Uterus (tissue), 4 donors: ENCODE data around the gene DLG1. TPM values are rescaled to one million over a fixed set of nuclear protein-coding genes. Genes with fewer than 3 reads are reported as not detected.

Source experiments
- DNase-seq, 2 donors: peaks; one replicate each; pipeline ENCODE4 v3.0.0-alpha.2; 2019 to 2020
- H3K27ac ChIP-seq, 2 donors: fragments of 200-600 bp; sonication (generic); 1 replicate in 1 of 2; 2 replicates in 1 of 2; pipeline ENCODE4 v1.5.1; 2016 to 2018
- H3K27me3 ChIP-seq, 2 donors: fragments of 200-600 bp; sonication (generic); one replicate each; pipeline ENCODE4 v1.5.1; 2018 to 2019; ENCODE audit warnings: control low read depth in 1 of 2
- H3K36me3 ChIP-seq, 2 donors: fragments of 200-600 bp; sonication (generic); one replicate each; pipeline ENCODE4 v1.5.1; 2019; ENCODE audit warnings: control low read depth in 1 of 2
- H3K4me1 ChIP-seq, 2 donors: fragments of 200-600 bp; sonication (generic); one replicate each; pipeline ENCODE4 v1.5.1; 2018 to 2019; ENCODE audit warnings: control low read depth in 1 of 2
- H3K4me3 ChIP-seq, 2 donors: fragments of 200-600 bp; sonication (generic); 1 replicate in 1 of 2; 2 replicates in 1 of 2; pipeline ENCODE4 v1.5.1; 2018 to 2019; ENCODE audit warnings: mild to moderate bottlenecking in 1 of 2
- H3K9me3 ChIP-seq, 2 donors: fragments of 200-600 bp; sonication (generic); one replicate each; pipeline ENCODE4 v1.5.1; 2019; ENCODE audit warnings: control low read depth in 1 of 2
- POLR2A ChIP-seq, 2 donors: fragments of 450-650 bp; IDR thresholded peaks; one replicate each; pipeline ENCODE4 v1.6.1; 2016; ENCODE audit warnings: antibody characterized with exemption in 2 of 2, mild to moderate bottlenecking in 1 of 2, moderate library complexity in 1 of 2
- intact Hi-C: fragments of 100-400 bp; cut with DNase I; formaldehyde crosslinking; loops from one replicate; pipeline ENCODE4 v1.15.1; 2023; ENCODE audit warnings: low total_unique reads
- total RNA-seq, 4 donors: library from RNA; depleted of rRNA in 3 of 4; stranded (reverse); fragments of >200 nt in 3 of 4; gene quantifications; one replicate each; pipeline versions ENCODE4 v1.1.0 to v1.2.4, GENCODE V29; 2014 to 2023
- TF ChIP-seq, protein P1 (sequence below), 4 experiments: fragments of 200-600 bp in 2 of 4; fragments of 450-650 bp in 2 of 4; sonication (generic) in 2 of 4; IDR thresholded peaks; one replicate each; pipeline ENCODE4 v1.5.1; 2016 to 2019; ENCODE audit warnings: antibody characterized with exemption in 4 of 4, mild to moderate bottlenecking in 2 of 4, moderate library complexity in 1 of 4
- donor health status: DM: yes; HTN: yes; CAD: no.

DLG1 gene
- total RNA-seq, 4 donors from 2014 or later, result 24.1 to 139 (median 82.9) TPM

DNA sequence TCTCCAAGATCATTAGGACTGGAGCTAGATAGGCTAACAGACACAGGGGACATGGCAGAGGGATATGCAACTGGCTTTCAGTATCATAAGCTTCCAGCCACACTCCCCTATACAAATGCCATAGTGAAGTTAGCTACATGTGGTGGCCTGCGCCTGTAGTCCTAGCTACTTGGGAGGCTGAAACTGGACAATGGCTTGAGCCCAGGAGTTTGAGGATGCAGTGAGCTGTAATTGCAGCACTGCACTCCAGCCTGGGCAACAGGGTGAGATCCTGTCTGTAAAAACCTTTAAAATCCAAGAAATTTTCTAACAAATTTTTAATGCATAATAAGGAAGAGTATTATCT lies 37.3 kb downstream of the DLG1 start:
- TF ChIP-seq, protein P1, sequence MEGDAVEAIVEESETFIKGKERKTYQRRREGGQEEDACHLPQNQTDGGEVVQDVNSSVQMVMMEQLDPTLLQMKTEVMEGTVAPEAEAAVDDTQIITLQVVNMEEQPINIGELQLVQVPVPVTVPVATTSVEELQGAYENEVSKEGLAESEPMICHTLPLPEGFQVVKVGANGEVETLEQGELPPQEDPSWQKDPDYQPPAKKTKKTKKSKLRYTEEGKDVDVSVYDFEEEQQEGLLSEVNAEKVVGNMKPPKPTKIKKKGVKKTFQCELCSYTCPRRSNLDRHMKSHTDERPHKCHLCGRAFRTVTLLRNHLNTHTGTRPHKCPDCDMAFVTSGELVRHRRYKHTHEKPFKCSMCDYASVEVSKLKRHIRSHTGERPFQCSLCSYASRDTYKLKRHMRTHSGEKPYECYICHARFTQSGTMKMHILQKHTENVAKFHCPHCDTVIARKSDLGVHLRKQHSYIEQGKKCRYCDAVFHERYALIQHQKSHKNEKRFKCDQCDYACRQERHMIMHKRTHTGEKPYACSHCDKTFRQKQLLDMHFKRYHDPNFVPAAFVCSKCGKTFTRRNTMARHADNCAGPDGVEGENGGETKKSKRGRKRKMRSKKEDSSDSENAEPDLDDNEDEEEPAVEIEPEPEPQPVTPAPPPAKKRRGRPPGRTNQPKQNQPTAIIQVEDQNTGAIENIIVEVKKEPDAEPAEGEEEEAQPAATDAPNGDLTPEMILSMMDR (IDR thresholded peaks at IDR 0.05), result no peak
- TF ChIP-seq POLR2A (IDR thresholded peaks at IDR 0.05), result no peak
- no peak overlapping the region for H3K27ac ChIP-seq
- no peaks in the 10 kb centered on the region for H3K36me3 ChIP-seq
- H3K9me3 ChIP-seq, result no peaks in the 10 kb centered on the region
- H3K27me3 ChIP-seq, result no peaks in the 10 kb centered on the region
- H3K4me1 ChIP-seq, result no peaks in the 10 kb centered on the region
- H3K4me3 ChIP-seq, result no peak overlapping the region
- no peak for DNase-seq
- intact Hi-C loops, result no loop called here

DNA sequence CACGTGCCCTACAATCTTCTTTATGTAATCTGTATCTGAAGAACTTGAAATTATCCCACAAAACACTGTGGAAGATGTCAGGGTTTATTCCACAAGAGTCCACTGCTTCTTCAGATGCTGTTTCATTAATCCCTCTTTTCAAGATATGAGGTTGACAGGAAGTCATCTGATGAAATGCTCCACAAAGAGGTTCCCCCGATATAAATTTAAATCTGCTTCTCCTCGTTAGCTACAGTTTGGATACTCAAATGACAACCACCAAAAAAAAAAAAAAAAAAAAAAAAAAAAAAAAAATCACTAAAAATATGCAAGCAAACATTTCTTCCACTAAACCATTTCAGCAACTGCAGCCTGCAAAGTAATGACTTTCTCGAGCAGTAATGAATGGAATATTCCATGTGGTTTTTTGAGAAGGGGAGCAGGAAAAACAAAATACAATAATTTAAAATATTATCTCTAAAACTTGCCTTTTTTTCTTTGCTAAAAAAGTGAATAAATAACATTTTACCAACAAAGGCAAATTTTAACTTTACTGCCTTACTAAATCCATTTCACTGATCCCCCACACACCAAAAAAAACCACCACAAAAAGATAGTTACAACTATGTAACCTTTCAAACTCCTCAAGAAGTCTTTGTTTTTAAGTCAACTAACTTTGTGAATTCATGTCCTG lies 37.8 kb downstream of the DLG1 start:
- Histone ChIP-seq H3K4me1 (no peaks in the 10 kb centered on the region), H3K27me3 (no peaks in the 10 kb centered on the region), H3K4me3 (no peak overlapping the region), H3K27ac (no peak overlapping the region), H3K36me3 (no peaks in the 10 kb centered on the region), H3K9me3 (no peaks in the 10 kb centered on the region)
- TF ChIP-seq POLR2A (IDR thresholded peaks at IDR 0.05), result no peak
- TF ChIP-seq, protein P1 (IDR thresholded peaks at IDR 0.05), result no peak
- DNase-seq, result no peak
- intact Hi-C loops, result no loop called here

DNA sequence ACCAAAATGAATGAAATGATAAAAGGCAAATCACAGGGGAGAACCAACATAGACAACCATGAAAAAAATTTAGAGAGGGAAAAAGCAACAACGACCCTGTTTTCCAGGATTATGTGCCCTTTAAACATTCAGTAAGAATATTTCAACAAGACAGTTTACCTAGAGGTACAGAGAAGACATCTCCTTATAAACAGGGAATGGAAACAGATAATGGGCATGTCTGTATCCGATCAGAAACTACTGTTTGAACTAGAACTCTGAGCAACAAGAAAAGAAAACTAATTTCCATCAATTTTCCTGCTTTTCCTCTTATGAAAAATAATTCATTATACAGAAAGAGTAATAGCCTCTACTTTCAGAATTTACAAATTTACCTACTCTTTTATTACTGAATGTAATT lies 39.3 kb downstream of the DLG1 start:
- Histone ChIP-seq H3K4me1 (no peaks in the 10 kb centered on the region), H3K36me3 (no peaks in the 10 kb centered on the region), H3K27ac (no peak overlapping the region), H3K4me3 (no peak overlapping the region), H3K27me3 (no peaks in the 10 kb centered on the region), H3K9me3 (no peaks in the 10 kb centered on the region)
- TF ChIP-seq, protein P1 (IDR thresholded peaks at IDR 0.05), result no peak
- no peak for TF ChIP-seq POLR2A (IDR thresholded peaks at IDR 0.05)
- no peak for DNase-seq
- intact Hi-C loops, result no loop called here

DNA sequence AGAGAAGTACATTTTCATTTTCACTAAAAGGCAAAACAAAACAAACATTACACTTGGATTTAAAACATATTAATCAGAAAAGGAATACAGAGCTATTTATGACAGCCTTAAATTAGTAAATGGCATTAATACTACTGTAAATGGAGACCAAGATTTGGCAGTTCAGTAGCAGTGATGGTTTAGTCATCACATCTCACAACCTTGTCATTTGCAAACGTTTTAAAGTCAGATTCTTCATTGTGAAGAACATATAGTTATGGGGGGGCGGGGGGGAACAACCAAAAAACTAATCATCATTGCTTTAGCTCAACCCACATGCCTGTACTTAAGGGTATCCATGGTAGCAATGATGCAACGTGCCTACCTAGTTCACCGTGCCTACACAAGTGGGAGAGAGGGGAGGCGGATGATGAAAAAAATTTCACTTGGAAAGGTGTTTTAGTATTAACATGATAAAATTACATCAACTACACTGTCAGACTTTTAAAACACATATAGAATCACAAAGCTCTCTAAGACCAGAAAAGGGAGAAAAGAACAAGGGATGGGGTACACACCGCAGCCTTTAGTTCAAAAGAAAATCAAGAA lies 40.1 kb downstream of the DLG1 start:
- no peak for TF ChIP-seq POLR2A (IDR thresholded peaks at IDR 0.05)
- TF ChIP-seq, protein P1 (IDR thresholded peaks at IDR 0.05), result no peak
- Histone ChIP-seq H3K27ac (no peak overlapping the region), H3K4me1 (no peaks in the 10 kb centered on the region), H3K9me3 (no peaks in the 10 kb centered on the region), H3K36me3 (no peaks in the 10 kb centered on the region), H3K27me3 (no peaks in the 10 kb centered on the region), H3K4me3 (no peak overlapping the region)
- intact Hi-C loops, result no loop called here
- no peak for DNase-seq

DNA sequence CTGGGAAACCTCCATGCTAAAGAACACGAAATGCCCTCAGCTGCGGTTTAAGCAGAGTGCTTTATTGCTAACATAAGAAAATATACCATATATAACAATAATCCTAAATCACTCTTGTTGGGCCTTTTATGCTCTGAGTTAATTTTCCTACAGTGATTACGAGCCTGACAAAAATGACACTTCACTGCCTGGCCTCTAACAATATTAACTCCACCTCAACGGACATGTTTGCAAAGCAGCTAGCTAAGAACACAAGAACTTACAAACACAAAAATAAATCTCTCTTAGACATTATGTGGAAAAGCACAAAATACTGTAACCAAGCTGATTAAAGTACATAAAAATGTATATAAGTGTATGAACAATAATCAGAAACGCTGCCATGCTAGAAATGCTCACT lies 40.7 kb downstream of the DLG1 start:
- H3K9me3 ChIP-seq, result no peaks in the 10 kb centered on the region
- H3K4me3 ChIP-seq, result no peak overlapping the region
- no peak for DNase-seq
- no peaks in the 10 kb centered on the region for H3K27me3 ChIP-seq
- no peak overlapping the region for H3K27ac ChIP-seq
- intact Hi-C loops, result no loop called here
- TF ChIP-seq, protein P1 (IDR thresholded peaks at IDR 0.05), result no peak
- no peak for TF ChIP-seq POLR2A (IDR thresholded peaks at IDR 0.05)
- no peaks in the 10 kb centered on the region for H3K4me1 ChIP-seq
- H3K36me3 ChIP-seq, result no peaks in the 10 kb centered on the region
